ENCODE measurements around the gene MAML3.

DNA sequence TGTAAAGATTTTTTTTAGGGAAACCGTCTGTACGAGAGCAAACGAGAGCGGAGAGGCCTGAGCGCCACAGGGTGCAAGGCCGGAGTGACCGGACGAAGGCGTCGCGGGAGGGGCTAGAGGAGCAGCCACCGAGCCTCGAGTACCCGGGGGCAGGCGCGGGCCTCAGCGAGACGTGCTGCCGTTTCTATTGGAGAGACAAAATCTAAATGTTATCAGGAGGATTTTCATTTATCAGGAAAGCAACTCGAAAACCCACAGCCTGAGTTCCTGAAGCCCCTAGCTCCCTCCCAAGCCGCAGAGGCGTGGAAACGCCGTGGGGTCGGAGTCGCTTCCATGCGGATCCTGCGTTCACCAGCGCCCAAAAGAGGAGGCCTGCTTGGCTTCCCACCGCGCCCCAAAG, 294.1 kb downstream of the MAML3 start:
- TF ChIP-seq, protein P1, sequence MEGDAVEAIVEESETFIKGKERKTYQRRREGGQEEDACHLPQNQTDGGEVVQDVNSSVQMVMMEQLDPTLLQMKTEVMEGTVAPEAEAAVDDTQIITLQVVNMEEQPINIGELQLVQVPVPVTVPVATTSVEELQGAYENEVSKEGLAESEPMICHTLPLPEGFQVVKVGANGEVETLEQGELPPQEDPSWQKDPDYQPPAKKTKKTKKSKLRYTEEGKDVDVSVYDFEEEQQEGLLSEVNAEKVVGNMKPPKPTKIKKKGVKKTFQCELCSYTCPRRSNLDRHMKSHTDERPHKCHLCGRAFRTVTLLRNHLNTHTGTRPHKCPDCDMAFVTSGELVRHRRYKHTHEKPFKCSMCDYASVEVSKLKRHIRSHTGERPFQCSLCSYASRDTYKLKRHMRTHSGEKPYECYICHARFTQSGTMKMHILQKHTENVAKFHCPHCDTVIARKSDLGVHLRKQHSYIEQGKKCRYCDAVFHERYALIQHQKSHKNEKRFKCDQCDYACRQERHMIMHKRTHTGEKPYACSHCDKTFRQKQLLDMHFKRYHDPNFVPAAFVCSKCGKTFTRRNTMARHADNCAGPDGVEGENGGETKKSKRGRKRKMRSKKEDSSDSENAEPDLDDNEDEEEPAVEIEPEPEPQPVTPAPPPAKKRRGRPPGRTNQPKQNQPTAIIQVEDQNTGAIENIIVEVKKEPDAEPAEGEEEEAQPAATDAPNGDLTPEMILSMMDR (IDR thresholded peaks at IDR 0.05; ENCODE audit: insufficient read depth, low read length): no peak
- TF ChIP-seq, protein P2, sequence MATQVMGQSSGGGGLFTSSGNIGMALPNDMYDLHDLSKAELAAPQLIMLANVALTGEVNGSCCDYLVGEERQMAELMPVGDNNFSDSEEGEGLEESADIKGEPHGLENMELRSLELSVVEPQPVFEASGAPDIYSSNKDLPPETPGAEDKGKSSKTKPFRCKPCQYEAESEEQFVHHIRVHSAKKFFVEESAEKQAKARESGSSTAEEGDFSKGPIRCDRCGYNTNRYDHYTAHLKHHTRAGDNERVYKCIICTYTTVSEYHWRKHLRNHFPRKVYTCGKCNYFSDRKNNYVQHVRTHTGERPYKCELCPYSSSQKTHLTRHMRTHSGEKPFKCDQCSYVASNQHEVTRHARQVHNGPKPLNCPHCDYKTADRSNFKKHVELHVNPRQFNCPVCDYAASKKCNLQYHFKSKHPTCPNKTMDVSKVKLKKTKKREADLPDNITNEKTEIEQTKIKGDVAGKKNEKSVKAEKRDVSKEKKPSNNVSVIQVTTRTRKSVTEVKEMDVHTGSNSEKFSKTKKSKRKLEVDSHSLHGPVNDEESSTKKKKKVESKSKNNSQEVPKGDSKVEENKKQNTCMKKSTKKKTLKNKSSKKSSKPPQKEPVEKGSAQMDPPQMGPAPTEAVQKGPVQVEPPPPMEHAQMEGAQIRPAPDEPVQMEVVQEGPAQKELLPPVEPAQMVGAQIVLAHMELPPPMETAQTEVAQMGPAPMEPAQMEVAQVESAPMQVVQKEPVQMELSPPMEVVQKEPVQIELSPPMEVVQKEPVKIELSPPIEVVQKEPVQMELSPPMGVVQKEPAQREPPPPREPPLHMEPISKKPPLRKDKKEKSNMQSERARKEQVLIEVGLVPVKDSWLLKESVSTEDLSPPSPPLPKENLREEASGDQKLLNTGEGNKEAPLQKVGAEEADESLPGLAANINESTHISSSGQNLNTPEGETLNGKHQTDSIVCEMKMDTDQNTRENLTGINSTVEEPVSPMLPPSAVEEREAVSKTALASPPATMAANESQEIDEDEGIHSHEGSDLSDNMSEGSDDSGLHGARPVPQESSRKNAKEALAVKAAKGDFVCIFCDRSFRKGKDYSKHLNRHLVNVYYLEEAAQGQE (IDR thresholded peaks at IDR 0.05; ENCODE audit: insufficient replicate concordance, low read depth): no peak
- TF ChIP-seq SPI1 (IDR thresholded peaks at IDR 0.05; ENCODE audit: borderline replicate concordance, low read depth): no peak

Data from HL-60 (cell line).